Epithelial cell of esophagus (primary cell): ENCODE measurements around the gene CPSF7.

Experiments used
- DNase-seq: peaks from one replicate; pipeline ENCODE4 v3.0.0; 2010; ENCODE audit warnings: low read depth
- H3K4me3 ChIP-seq: 2 replicates; pipeline ENCODE4 v1.5.1; 2011; ENCODE audit warnings: mild to moderate bottlenecking, low read length, control low read depth
- TF ChIP-seq, protein P1 (sequence below): IDR thresholded peaks from 2 replicates; pipeline ENCODE4 v1.5.1; 2011; ENCODE audit warnings: low read depth, mild to moderate bottlenecking, low read length, control low read depth, inconsistent platforms; ENCODE audit not compliant: insufficient read depth; ENCODE audit errors: missing control alignments

CPSF7 gene

GRCh38 chr11:61367406-61367805, 62.4 kb downstream of the CPSF7 start:
- no peak overlapping the region for H3K4me3 ChIP-seq
- DNase-seq = no peak
- TF ChIP-seq, protein P1, sequence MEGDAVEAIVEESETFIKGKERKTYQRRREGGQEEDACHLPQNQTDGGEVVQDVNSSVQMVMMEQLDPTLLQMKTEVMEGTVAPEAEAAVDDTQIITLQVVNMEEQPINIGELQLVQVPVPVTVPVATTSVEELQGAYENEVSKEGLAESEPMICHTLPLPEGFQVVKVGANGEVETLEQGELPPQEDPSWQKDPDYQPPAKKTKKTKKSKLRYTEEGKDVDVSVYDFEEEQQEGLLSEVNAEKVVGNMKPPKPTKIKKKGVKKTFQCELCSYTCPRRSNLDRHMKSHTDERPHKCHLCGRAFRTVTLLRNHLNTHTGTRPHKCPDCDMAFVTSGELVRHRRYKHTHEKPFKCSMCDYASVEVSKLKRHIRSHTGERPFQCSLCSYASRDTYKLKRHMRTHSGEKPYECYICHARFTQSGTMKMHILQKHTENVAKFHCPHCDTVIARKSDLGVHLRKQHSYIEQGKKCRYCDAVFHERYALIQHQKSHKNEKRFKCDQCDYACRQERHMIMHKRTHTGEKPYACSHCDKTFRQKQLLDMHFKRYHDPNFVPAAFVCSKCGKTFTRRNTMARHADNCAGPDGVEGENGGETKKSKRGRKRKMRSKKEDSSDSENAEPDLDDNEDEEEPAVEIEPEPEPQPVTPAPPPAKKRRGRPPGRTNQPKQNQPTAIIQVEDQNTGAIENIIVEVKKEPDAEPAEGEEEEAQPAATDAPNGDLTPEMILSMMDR = no peak

DNA sequence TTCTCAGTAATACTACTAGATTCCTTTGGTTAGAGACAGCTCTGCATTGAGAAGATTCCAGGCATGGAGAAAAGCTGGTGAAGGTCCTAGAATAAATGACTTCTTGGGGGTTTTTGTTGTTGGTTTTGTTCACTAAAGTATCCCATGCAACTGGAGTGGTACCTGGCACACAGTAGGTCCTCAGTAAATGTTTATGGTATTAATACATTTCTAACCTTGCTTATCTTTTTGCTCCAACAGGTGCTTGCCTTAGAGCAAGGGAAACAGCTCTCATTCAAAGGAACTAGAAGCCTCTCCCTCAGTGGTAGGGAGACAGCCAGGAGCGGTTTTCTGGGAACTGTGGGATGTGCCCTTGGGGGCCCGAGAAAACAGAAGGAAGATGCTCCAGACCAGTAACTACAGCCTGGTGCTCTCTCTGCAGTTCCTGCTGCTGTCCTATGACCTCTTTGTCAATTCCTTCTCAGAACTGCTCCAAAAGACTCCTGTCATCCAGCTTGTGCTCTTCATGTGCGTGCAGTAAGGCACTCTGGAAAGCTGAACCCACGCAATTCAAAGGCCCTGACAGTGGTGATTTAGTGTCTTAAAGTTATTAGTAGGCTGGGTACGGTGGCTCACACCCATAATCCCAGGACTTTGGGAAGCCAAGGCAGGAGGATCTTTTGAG, 65.6 kb downstream of the CPSF7 start:
- DNase-seq = no peak
- TF ChIP-seq, protein P1 = no peak
- no peak overlapping the region for H3K4me3 ChIP-seq

GRCh38 chr11:61362542-61362875, 67.3 kb downstream of the CPSF7 start:
- TF ChIP-seq, protein P1 = no peak
- H3K4me3 ChIP-seq = peak overlapping the region; percentile 71
- DNase-seq = peak; percentile 44

- TF ChIP-seq, protein P1 = no peak
- DNase-seq = peak; percentile 97
- peak within 1 kb of the TSS; percentile 71 for H3K4me3 ChIP-seq
Measured at GRCh38 chr11:61361741-61362541, 67.8 kb downstream of the CPSF7 start, which contains the start of the genes CYB561A3 and TMEM138. CYB561A3 (minus strand) TSS chr11:61361882; CDS start chr11:61356713, 5,169 bp downstream. TMEM138 (plus strand) TSS chr11:61362374; CDS start chr11:61364391, 2,017 bp downstream.

- H3K4me3 ChIP-seq = peak overlapping the region; percentile 71
- TF ChIP-seq, protein P1 = no peak
- DNase-seq = no peak
Measured at GRCh38 chr11:61361237-61361740, 68.5 kb downstream of the CPSF7 start.

GRCh38 chr11:61359516-61359915, 70.3 kb downstream of the CPSF7 start:
- DNase-seq = no peak
- no peak overlapping the region for H3K4me3 ChIP-seq
- TF ChIP-seq, protein P1 = no peak
